Purkinje cell (primary cell): ENCODE data around the gene NCAPD2. TPM values are rescaled to one million over a fixed set of nuclear protein-coding genes. Genes with fewer than 3 reads are reported as not detected.

Source experiments
- polyA plus RNA-seq: library from polyadenylated mRNA; unstranded; fragments of >200 nt; fragmentation: Nextera tagmentation; gene quantifications from 2 replicates; pipeline ENCODE4 v1.2.1, GENCODE V29; 2014

NCAPD2 gene, protein sequence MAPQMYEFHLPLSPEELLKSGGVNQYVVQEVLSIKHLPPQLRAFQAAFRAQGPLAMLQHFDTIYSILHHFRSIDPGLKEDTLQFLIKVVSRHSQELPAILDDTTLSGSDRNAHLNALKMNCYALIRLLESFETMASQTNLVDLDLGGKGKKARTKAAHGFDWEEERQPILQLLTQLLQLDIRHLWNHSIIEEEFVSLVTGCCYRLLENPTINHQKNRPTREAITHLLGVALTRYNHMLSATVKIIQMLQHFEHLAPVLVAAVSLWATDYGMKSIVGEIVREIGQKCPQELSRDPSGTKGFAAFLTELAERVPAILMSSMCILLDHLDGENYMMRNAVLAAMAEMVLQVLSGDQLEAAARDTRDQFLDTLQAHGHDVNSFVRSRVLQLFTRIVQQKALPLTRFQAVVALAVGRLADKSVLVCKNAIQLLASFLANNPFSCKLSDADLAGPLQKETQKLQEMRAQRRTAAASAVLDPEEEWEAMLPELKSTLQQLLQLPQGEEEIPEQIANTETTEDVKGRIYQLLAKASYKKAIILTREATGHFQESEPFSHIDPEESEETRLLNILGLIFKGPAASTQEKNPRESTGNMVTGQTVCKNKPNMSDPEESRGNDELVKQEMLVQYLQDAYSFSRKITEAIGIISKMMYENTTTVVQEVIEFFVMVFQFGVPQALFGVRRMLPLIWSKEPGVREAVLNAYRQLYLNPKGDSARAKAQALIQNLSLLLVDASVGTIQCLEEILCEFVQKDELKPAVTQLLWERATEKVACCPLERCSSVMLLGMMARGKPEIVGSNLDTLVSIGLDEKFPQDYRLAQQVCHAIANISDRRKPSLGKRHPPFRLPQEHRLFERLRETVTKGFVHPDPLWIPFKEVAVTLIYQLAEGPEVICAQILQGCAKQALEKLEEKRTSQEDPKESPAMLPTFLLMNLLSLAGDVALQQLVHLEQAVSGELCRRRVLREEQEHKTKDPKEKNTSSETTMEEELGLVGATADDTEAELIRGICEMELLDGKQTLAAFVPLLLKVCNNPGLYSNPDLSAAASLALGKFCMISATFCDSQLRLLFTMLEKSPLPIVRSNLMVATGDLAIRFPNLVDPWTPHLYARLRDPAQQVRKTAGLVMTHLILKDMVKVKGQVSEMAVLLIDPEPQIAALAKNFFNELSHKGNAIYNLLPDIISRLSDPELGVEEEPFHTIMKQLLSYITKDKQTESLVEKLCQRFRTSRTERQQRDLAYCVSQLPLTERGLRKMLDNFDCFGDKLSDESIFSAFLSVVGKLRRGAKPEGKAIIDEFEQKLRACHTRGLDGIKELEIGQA (N-terminal part only)
- polyA plus RNA-seq = 0.74 and 0.78 TPM in 2 replicates

DNA sequence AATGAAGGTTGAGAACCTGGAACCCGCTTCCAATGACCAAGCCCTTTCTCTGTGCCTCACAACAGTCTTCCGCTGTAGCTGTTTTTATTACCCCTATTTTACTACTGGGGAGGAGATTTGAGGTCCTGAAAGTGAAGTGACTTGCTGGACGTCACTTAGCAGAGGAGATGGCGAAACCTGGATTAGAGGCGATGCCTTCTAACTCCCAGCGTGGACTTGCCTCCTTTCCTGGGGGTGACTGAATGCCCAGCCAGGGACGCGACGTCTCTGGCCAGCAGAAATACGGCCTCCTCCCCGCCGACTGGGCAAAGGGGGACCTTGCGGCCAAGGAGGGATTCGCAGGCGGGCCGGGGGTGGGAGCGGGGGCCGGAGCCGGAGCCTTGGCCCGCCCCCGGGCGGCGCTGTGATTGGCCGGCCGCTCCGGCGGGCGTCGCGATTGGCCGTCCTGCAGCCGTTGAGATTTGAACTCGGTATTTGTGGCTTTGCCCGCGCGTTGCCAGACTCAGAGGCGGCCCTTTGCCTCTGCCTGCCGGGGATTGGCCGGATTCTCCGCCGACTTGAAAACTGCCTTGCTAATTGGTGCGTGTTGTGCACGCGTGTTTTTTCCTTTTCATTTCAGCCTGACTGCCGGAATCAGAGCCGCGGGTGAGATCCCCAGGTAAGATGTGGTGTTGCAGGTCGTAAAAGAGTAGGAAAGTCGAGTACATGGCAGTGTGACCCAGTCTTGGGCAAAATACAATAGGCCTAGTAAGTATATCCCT lies at the start of gene NCAPD2:
Gene NCAPD2 (plus strand): TSS at position 606 of the 761 bp plus-strand sequence. CDS start 997 bp downstream, outside the sequence.

DNA sequence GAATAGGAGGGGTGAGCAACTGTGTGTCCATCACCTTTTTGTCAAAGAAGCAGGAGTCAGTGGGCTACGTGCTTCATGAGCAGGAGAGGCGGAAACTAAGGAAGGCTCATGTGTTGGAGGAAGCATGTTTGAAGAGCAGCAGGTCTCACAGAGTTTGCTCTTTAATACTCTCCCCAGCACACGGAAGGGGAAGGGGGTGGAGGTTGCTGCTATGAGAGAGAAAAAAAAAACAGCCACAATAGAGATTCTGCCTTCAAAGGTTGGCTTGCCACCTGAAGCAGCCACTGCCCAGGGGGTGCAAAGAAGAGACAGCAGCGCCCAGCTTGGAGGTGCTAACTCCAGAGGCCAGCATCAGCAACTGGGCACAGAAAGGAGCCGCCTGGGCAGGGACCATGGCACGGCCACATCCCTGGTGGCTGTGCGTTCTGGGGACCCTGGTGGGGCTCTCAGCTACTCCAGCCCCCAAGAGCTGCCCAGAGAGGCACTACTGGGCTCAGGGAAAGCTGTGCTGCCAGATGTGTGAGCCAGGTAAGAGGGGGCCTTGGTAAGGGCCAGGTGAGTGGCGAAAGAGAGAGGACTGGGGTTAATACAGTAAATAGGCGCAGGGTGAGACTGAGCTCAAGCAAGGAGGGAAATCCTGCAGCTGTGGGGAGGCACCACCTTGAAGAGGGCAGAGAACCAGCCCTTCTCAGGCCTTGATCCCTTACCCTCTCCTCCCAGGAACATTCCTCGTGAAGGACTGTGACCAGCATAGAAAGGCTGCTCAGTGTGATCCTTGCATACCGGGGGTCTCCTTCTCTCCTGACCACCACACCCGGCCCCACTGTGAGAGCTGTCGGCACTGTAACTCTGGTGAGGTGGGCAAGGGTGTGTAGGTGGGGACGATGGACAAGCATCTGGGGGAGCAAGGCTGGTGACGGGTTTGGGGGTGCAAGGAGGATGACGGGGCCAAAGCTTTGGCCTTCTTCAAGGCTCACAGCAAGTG lies 48.9 kb upstream of the NCAPD2 start, which contains the start of gene CD27:
Gene CD27 (plus strand): TSS at position 252 of the 985 bp plus-strand sequence. CDS start 141 bp downstream, at position 393.

DNA sequence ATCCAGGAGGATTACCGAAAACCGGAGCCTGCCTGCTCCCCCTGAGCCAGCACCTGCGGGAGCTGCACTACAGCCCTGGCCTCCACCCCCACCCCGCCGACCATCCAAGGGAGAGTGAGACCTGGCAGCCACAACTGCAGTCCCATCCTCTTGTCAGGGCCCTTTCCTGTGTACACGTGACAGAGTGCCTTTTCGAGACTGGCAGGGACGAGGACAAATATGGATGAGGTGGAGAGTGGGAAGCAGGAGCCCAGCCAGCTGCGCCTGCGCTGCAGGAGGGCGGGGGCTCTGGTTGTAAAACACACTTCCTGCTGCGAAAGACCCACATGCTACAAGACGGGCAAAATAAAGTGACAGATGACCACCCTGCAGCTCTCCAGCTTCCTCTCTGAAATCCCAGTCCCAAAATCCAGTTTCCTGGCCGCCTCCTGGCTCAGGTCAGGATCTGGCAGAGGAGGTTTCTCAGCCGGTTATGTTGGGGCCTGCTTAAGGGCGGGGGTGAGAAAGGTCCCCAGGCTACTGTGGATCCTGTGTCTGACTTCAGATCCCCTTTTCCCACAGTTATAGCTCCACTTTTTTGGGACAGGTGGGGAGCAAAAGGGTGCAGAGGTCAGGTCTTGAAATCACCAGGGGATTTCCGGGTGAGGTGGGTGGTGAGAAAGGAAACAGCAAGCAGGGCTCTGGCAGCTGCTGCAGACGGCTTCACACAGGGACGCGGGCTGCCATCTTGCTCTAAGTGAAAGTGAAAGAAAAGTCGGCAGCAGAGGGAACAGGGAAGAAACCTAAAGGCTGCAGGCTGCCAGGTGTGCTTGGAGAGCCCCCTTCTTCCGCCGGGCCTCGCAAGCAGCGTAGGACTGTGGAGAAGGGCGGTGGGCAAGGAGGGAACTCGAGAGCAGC lies 42.3 kb upstream of the NCAPD2 start, which contains the start of gene TAPBPL:
Gene TAPBPL (plus strand): TSS at position 695 of the 897 bp plus-strand sequence. CDS start 207 bp downstream, outside the sequence.

DNA sequence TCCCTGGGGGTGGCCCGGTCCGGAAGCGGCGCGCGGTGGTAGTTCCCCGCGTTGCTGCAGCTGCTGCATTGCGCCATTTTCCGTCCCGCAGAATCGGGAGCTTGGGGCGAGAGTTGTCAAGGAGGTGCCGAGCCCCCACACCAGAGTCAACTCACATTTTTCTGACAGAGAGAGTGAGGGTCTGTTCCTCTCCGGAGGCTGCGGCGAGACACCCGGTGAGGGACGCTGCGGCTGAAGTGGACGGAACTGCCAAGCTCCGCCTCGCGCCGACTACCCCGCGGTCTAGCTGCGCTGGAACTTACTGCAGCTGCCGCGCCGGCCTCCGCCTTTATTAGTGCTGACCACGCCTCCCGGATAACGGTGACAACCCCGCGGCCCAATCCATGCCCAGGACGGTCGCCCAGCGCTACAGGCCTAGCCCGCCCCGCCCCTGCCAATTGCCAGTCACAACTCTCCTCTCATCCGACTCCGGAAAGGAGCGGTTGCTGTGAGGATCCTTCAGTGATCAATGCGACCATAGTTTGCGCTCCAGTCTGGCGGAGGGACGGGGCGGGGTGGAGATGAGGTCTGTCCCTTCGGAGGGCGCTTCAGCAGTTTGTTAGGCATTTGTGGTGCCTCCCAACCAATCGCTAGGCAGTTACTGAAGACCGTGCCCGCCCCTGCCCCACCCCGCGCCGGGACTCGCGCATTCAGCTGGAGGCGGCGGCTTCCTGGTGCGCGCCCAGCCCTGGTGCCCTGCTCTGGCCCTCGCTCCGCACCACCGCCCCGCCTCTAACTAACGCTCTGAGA lies 23.3 kb upstream of the NCAPD2 start, which contains the start of gene VAMP1:
Gene VAMP1 (minus strand): TSS at position 303 of the 789 bp plus-strand sequence. CDS start 146 bp downstream, at position 157.

DNA sequence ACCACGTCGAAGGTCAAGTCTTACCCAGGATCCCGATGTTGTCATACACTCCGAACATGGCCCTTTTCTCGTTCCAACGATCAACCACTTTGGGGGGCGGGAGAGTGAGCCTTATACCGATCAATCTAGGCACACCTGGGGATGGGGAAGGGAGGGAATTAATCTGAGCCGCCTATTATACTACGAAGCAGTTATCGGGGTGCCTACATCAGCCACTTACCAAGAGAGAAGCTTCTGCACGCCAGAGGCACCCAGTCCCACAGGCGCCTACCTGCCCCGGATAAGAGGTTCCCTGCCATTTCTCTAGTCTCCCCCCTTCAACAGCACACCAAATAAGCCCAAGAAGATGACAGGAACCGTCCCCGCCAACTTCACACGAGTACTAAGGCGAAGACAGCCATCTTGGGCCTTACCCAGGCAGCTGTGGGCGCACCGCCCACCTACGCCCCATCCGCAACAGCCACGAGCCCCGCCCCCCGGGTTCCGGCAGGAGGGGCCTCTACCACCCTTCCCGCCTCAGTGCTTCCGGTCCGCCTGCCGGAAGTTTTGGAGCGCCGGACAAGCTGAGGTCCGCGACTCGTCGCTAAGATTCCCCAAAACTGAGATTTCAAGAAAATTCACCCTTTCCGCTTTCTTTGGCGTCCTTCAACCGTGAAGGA lies 935 bp upstream of the NCAPD2 start, which contains the start of gene MRPL51:
Gene MRPL51 (minus strand): TSS at position 425 of the 659 bp plus-strand sequence. CDS start 126 bp downstream, at position 299.

DNA sequence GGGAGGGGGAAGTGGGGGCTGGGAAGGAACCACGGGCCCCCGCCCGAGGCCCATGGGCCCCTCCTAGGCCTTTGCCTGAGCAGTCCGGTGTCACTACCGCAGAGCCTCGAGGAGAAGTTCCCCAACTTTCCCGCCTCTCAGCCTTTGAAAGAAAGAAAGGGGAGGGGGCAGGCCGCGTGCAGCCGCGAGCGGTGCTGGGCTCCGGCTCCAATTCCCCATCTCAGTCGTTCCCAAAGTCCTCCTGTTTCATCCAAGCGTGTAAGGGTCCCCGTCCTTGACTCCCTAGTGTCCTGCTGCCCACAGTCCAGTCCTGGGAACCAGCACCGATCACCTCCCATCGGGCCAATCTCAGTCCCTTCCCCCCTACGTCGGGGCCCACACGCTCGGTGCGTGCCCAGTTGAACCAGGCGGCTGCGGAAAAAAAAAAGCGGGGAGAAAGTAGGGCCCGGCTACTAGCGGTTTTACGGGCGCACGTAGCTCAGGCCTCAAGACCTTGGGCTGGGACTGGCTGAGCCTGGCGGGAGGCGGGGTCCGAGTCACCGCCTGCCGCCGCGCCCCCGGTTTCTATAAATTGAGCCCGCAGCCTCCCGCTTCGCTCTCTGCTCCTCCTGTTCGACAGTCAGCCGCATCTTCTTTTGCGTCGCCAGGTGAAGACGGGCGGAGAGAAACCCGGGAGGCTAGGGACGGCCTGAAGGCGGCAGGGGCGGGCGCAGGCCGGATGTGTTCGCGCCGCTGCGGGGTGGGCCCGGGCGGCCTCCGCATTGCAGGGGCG lies 40.2 kb downstream of the NCAPD2 start, which contains the start of gene GAPDH:
Gene GAPDH (plus strand): TSS at position 595 of the 772 bp plus-strand sequence. CDS start 316 bp downstream, outside the sequence.

Other genes starting within 250 kb of the NCAPD2 start
- not detected in 2 replicates for gene PLEKHG6, start 183.4 kb upstream of the NCAPD2 start, polyA plus RNA-seq
- 1.3 and 2.3 TPM in 2 replicates for gene TNFRSF1A, start 152.0 kb upstream of the NCAPD2 start, polyA plus RNA-seq
- not detected in 2 replicates for gene SCNN1A, start 118.5 kb upstream of the NCAPD2 start, polyA plus RNA-seq
- 1.6 and 1.9 TPM in 2 replicates for gene LTBR, start 109.9 kb upstream of the NCAPD2 start, polyA plus RNA-seq
- gene CD27, start 49.1 kb upstream of the NCAPD2 start, polyA plus RNA-seq = 1.6 TPM in 1 of 2 replicates, not detected in the other
- gene TAPBPL, start 42.1 kb upstream of the NCAPD2 start, polyA plus RNA-seq = 1.5 and 10.6 TPM in 2 replicates
- gene VAMP1, start 23.4 kb upstream of the NCAPD2 start, polyA plus RNA-seq = 41.6 and 53.7 TPM in 2 replicates
- gene MRPL51, start 840 bp upstream of the NCAPD2 start, polyA plus RNA-seq = 404 and 455 TPM in 2 replicates
- gene GAPDH, start 40.4 kb downstream of the NCAPD2 start, polyA plus RNA-seq = 5,164 and 6,636 TPM in 2 replicates
- gene IFFO1, start 61.9 kb downstream of the NCAPD2 start, polyA plus RNA-seq = 6.1 and 10.3 TPM in 2 replicates
- gene NOP2, start 74.2 kb downstream of the NCAPD2 start, polyA plus RNA-seq = 3.7 and 9.3 TPM in 2 replicates
- gene CHD4, start 113.3 kb downstream of the NCAPD2 start, polyA plus RNA-seq = 44.9 and 46.5 TPM in 2 replicates
- gene LPAR5, start 141.9 kb downstream of the NCAPD2 start, polyA plus RNA-seq = not detected in 2 replicates
- gene ACRBP, start 153.3 kb downstream of the NCAPD2 start, polyA plus RNA-seq = not detected in 2 replicates
- gene ING4, start 169.0 kb downstream of the NCAPD2 start, polyA plus RNA-seq = 22.4 and 27.0 TPM in 2 replicates
- gene ZNF384, start 195.3 kb downstream of the NCAPD2 start, polyA plus RNA-seq = 2.3 and 2.8 TPM in 2 replicates
- gene PIANP, start 206.7 kb downstream of the NCAPD2 start, polyA plus RNA-seq = 15.3 and 29.7 TPM in 2 replicates
- 52.4 and 53.2 TPM in 2 replicates for gene COPS7A, start 229.9 kb downstream of the NCAPD2 start, polyA plus RNA-seq